Esophagus muscularis mucosa (tissue), 3 donors: ENCODE results near the gene ERLIN1.

Experiments used
- CTCF ChIP-seq, 3 experiments: fragments of 200-600 bp in 2 of 3; fragments of 450-650 bp in 1 of 3; sonication (generic) in 2 of 3; IDR thresholded peaks; one replicate each; pipeline ENCODE4 v1.5.1; 2017 to 2019; ENCODE audit warnings: antibody characterized with exemption in 3 of 3, mild to moderate bottlenecking in 2 of 3, moderate library complexity in 1 of 3
- POLR2A ChIP-seq: fragments of 450-650 bp; IDR thresholded peaks from one replicate; pipeline ENCODE4 v1.6.1; 2017; ENCODE audit warnings: antibody characterized with exemption, moderate library complexity, mild to moderate bottlenecking, low read depth

- TF ChIP-seq POLR2A = no peak
- no peak for TF ChIP-seq CTCF (IDR thresholded peaks at IDR 0.05)
These were observed 76.2 kb downstream of the ERLIN1 start for GRCh38 chr10:100109670-100110069.
